ENCODE results near the gene TLDC2. TPM values are rescaled to one million over a fixed set of nuclear protein-coding genes. Genes with fewer than 3 reads are reported as not detected.

The TLDC2 gene
- total RNA-seq, 1 experiment from 2014 or later, result 0.32 TPM

DNA sequence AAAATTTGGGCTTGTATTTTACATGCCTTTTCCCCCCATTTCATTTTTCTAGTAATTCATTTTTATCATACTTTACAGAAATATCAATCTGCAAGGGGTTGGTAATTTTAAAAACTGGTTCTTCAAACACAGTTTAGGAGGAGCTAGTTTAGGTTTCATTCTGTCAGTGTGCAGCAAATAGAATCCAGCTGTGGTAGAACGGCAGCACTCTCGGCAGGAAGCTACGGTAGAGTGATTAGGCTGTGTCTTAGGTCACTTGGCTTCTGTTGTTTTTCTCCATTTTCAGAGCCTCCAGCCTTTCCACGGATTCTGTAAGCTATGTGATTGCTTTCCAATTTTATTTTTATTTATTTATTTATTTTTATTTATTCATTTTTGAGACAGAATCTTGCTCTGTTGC lies 32.7 kb downstream of the TLDC2 start:
- DNase-seq (ENCODE audit: low read depth, low spot score), result no peak
- H3K9ac ChIP-seq (ENCODE audit: low read length), result no peak overlapping the region
- RAD21 ChIA-PET (ENCODE audit: low non-redundant PET in 1 of 2, low total read pairs in 2 of 2, uncharacterized antibody in 2 of 2, unreplicated experiment in 2 of 2), result no interaction called here
- POLR2A ChIA-PET, result no interaction called here
- no peaks in the 10 kb centered on the region; a peak in 1 of 4 replicates for H3K36me3 ChIP-seq (ENCODE audit: control insufficient read depth in 1 of 2, insufficient read depth in 2 of 2, low read length in 2 of 2)
- H2AFZ ChIP-seq (ENCODE audit: low read depth, low read length, poor library complexity, severe bottlenecking), result no peak overlapping the region
- no peaks in the 10 kb centered on the region for H4K20me1 ChIP-seq (ENCODE audit: insufficient read depth)
- H3K9me2 ChIP-seq (ENCODE audit: insufficient read depth), result no peaks in the 10 kb centered on the region
- H3K27me3 ChIP-seq (ENCODE audit: insufficient read depth, low read length), result no peaks in the 10 kb centered on the region
- H3K9me3 ChIP-seq (ENCODE audit: control insufficient read depth in 1 of 2, insufficient read depth in 1 of 2, low read depth in 1 of 2, low read length in 2 of 2), result no peaks in the 10 kb centered on the region
- BruUV-seq (replicated peaks), result no TSS peak
- intact Hi-C loops (cut with micrococcal nuclease), result no loop called here
- ATAC-seq, result no peak
- H3K79me2 ChIP-seq (ENCODE audit: insufficient read depth, low read length), result no peaks in the 10 kb centered on the region
- H3K4me3 ChIP-seq (replicated peaks in 1 of 2; ENCODE audit: low read depth in 1 of 2, low read length in 2 of 2), result no peak overlapping the region
- TF ChIP-seq ELF1 (IDR thresholded peaks at IDR 0.05; ENCODE audit: borderline replicate concordance, low read depth) (no peak), EGR1 (IDR thresholded peaks at IDR 0.05; ENCODE audit: low read depth) (no peak), ZFX (IDR thresholded peaks at IDR 0.05) (no peak), YY1 (IDR thresholded peaks at IDR 0.05; ENCODE audit: extremely low read depth, insufficient replicate concordance, low read depth, low read length) (no peak)
- H3K4me2 ChIP-seq (ENCODE audit: low read length), result no peak overlapping the region
- H3K27ac ChIP-seq (ENCODE audit: low read depth, low read length), result no peak overlapping the region
- no peaks in the 10 kb centered on the region for H3K4me1 ChIP-seq (ENCODE audit: control insufficient read depth in 1 of 2, insufficient read depth in 2 of 2, low read length in 2 of 2)
- CTCF ChIA-PET, result interaction anchor here (1.5 kb wide), 1 partner anchor 11 kb away, joined by 4 read pairs; no protein-coding TSS in a partner anchor

DNA sequence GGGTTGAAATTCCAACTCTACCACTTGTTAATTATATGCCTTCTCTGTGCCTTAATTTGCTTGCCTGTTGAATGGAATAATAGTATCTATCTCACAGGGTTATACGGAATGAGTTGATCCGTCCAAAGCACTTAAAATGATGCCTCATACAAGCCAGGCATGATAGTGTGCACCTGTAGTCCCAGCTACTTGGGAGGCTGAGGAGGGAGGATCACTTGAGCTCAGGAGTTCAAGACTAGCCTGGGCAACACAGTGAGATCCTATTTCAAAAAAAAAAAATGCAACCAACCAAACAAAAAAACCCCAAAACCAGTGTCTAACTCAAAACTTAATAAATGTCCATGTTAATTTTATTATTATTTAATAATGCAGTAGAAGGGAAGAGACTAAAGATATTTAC lies 40.3 kb downstream of the TLDC2 start:
- H3K4me2 ChIP-seq (ENCODE audit: low read length), result no peak overlapping the region
- intact Hi-C loops (cut with micrococcal nuclease), result loop anchor here (10.0 kb wide), 2 partner anchors 301 to 701 kb away; no protein-coding TSS in a partner anchor
- H3K27ac ChIP-seq (ENCODE audit: low read depth, low read length), result no peak overlapping the region
- no peaks in the 10 kb centered on the region for H3K9me3 ChIP-seq (ENCODE audit: control insufficient read depth in 1 of 2, insufficient read depth in 1 of 2, low read depth in 1 of 2, low read length in 2 of 2)
- ATAC-seq, result no peak
- H3K9me2 ChIP-seq (ENCODE audit: insufficient read depth), result no peaks in the 10 kb centered on the region
- no peak overlapping the region for H3K9ac ChIP-seq (ENCODE audit: low read length)
- ChIA-PET RAD21 (ENCODE audit: low non-redundant PET in 1 of 2, low total read pairs in 2 of 2, uncharacterized antibody in 2 of 2, unreplicated experiment in 2 of 2) (no interaction called here), POLR2A (no interaction called here), CTCF (no interaction called here)
- no peak for TF ChIP-seq RAD21 (IDR thresholded peaks at IDR 0.05; ENCODE audit: low read depth)
- no peak for TF ChIP-seq TCF7L2 (IDR thresholded peaks at IDR 0.05; ENCODE audit: borderline replicate concordance, extremely low read depth, insufficient read depth, insufficient read length)
- no peak for TF ChIP-seq ZNF274 (IDR thresholded peaks at IDR 0.05; ENCODE audit: low read depth, low read length)
- TF ChIP-seq SIN3A (IDR thresholded peaks at IDR 0.05; ENCODE audit: low read depth), result no peak
- no peak for TF ChIP-seq ZFX (IDR thresholded peaks at IDR 0.05)
- TF ChIP-seq EGR1 (IDR thresholded peaks at IDR 0.05; ENCODE audit: low read depth), result no peak
- TF ChIP-seq YY1 (IDR thresholded peaks at IDR 0.05; ENCODE audit: extremely low read depth, insufficient replicate concordance, low read depth, low read length), result no peak
- TF ChIP-seq EZH2phosphoT487 (IDR thresholded peaks at IDR 0.05; ENCODE audit: borderline replicate concordance), result no peak
- no peak for TF ChIP-seq CEBPB (IDR thresholded peaks at IDR 0.05; ENCODE audit: low read depth)
- no peak for TF ChIP-seq POLR2A (IDR thresholded peaks at IDR 0.05; ENCODE audit: borderline replicate concordance, extremely low read depth, insufficient read depth, insufficient read length)
- TF ChIP-seq, protein P1, sequence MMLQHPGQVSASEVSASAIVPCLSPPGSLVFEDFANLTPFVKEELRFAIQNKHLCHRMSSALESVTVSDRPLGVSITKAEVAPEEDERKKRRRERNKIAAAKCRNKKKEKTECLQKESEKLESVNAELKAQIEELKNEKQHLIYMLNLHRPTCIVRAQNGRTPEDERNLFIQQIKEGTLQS (IDR thresholded peaks at IDR 0.05), result no peak
- TF ChIP-seq POLR2AphosphoS5 (IDR thresholded peaks at IDR 0.05; ENCODE audit: low read depth, low read length), result no peak
- TF ChIP-seq CBX3 (IDR thresholded peaks at IDR 0.05; ENCODE audit: low read depth), result no peak
- H2AFZ ChIP-seq (ENCODE audit: low read depth, low read length, poor library complexity, severe bottlenecking), result no peak overlapping the region
- no peaks in the 10 kb centered on the region for H4K20me1 ChIP-seq (ENCODE audit: insufficient read depth)
- no peaks in the 10 kb centered on the region for H3K4me1 ChIP-seq (ENCODE audit: control insufficient read depth in 1 of 2, insufficient read depth in 2 of 2, low read length in 2 of 2)
- no peak overlapping the region for H3K4me3 ChIP-seq (replicated peaks in 1 of 2; ENCODE audit: low read depth in 1 of 2, low read length in 2 of 2)
- H3K27me3 ChIP-seq (ENCODE audit: insufficient read depth, low read length), result no peaks in the 10 kb centered on the region
- no peaks in the 10 kb centered on the region; a peak in 1 of 4 replicates for H3K36me3 ChIP-seq (ENCODE audit: control insufficient read depth in 1 of 2, insufficient read depth in 2 of 2, low read length in 2 of 2)
- no peak for DNase-seq (ENCODE audit: low read depth, low spot score)
- BruUV-seq (replicated peaks), result no TSS peak
- H3K79me2 ChIP-seq (ENCODE audit: insufficient read depth, low read length), result no peaks in the 10 kb centered on the region
